ENCODE measurements around the gene CPED1. TPM values are rescaled to one million over a fixed set of nuclear protein-coding genes. Genes with fewer than 3 reads are reported as not detected.
"Not testable (repeated sequence)": the region's sequence is repeated elsewhere in the genome, so short reads cannot be mapped to it uniquely, and the experiment has no call there.

The CPED1 gene
- total and polyA plus RNA-seq, 11 donors = 3.6 to 51.2 (median 24.8) TPM

- WGBS, 4 donors = 69 to 76% (median 75%) methylated on average over 5 of the region's 5 CpGs
- Histone ChIP-seq H3K4me1 (peaks cover 6 to 91% (median 60%) of the 10 kb centered on the region in 12 donors), H3K4me3 (no peak overlapping the region), H3K9me3 (peaks cover 0 to 4% (median 0%) of the 10 kb centered on the region in 12 donors), H3K36me3 (no peaks in the 10 kb centered on the region), H3K27ac (peak overlapping the region in 8 of 12 donors; percentile 16 to 93 (median 45)), H3K27me3 (no peaks in the 10 kb centered on the region)
- DNase-seq (no peak), ATAC-seq (no peak)
- TF ChIP-seq POLR2A (IDR thresholded peaks at IDR 0.05) = no peak
- no peak for TF ChIP-seq CTCF (IDR thresholded peaks at IDR 0.05)
- intact Hi-C loops (cut with DNase I) = no loop called here
Observed at GRCh38 chr7:121002757-121003200, 14.3 kb downstream of the CPED1 start.

GRCh38 chr7:121003986-121004685, 15.6 kb downstream of the CPED1 start:
- peak; percentile 56 to 91 (median 83) for ATAC-seq
- Histone ChIP-seq H3K4me3 (no peak overlapping the region), H3K27ac (peak overlapping the region in 6 of 12 donors; percentile 9 to 36 (median 20)), H3K27me3 (no peaks in the 10 kb centered on the region), H3K9me3 (peaks cover 0 to 4% (median 0%) of the 10 kb centered on the region in 12 donors), H3K4me1 (peaks cover 6 to 81% (median 54%) of the 10 kb centered on the region in 12 donors), H3K36me3 (no peaks in the 10 kb centered on the region)
- 40 to 66% (median 50%) methylated on average over 5 of the region's 5 CpGs for WGBS, 4 donors
- intact Hi-C loops (cut with DNase I) = no loop called here
- DNase-seq = peak in 4 of 5 donors; percentile 55 to 84 (median 70)
- no peak for TF ChIP-seq CTCF (IDR thresholded peaks at IDR 0.05)
- TF ChIP-seq POLR2A (IDR thresholded peaks at IDR 0.05) = no peak

- H3K36me3 ChIP-seq; H3K9me3 ChIP-seq; H3K27ac ChIP-seq; H3K4me3 ChIP-seq; H3K27me3 ChIP-seq; intact Hi-C loops (cut with DNase I); DNase-seq; ATAC-seq: not testable (repeated sequence)
- H3K4me1 ChIP-seq = peaks cover 6 to 71% (median 45%) of the 10 kb centered on the region in 12 donors
- WGBS, 4 donors = 94 to 98% (median 95%) methylated on average over 4 of the region's 4 CpGs
Observed at GRCh38 chr7:121005058-121005457, 16.5 kb downstream of the CPED1 start.

- Histone ChIP-seq H3K9me3 (peaks cover 0 to 4% (median 0%) of the 10 kb centered on the region in 12 donors), H3K27ac (peak overlapping the region in 8 of 12 donors; percentile 9 to 57 (median 33)), H3K27me3 (no peaks in the 10 kb centered on the region), H3K4me1 (peaks cover 6 to 61% (median 37%) of the 10 kb centered on the region in 12 donors), H3K4me3 (no peak overlapping the region), H3K36me3 (no peaks in the 10 kb centered on the region)
- WGBS, 4 donors = 64 to 83% (median 72%) methylated on average over 4 of the region's 4 CpGs
- intact Hi-C loops (cut with DNase I) = no loop called here
- ATAC-seq (peak in 2 of 4 donors; percentile 12 to 17), DNase-seq (no peak)
- no peak for TF ChIP-seq CTCF (IDR thresholded peaks at IDR 0.05)
- TF ChIP-seq POLR2A (IDR thresholded peaks at IDR 0.05) = no peak
Observed at GRCh38 chr7:121005996-121006584, 17.6 kb downstream of the CPED1 start.
